Stimulated activated CD4-positive, alpha-beta T cell treated with anti-CD3 and anti-CD28 coated beads, Interleukin-4, amount 100 ng/mL, for 24 hours (primary cell): Measurements from ENCODE around the gene DUOX2.
"Not testable (repeated sequence)": the region's sequence is repeated elsewhere in the genome, so short reads cannot be mapped to it uniquely, and the experiment has no call there.

Experiments used
- DNase-seq: peaks from one replicate; pipeline ENCODE4 v3.0.0-alpha.2; 2020

The DUOX2 gene

GRCh38 chr15:45099549-45100165 is 14.3 kb downstream of the DUOX2 start:
- no peak for DNase-seq

GRCh38 chr15:45097466-45097865 is 16.5 kb downstream of the DUOX2 start:
- DNase-seq: no peak

DNA sequence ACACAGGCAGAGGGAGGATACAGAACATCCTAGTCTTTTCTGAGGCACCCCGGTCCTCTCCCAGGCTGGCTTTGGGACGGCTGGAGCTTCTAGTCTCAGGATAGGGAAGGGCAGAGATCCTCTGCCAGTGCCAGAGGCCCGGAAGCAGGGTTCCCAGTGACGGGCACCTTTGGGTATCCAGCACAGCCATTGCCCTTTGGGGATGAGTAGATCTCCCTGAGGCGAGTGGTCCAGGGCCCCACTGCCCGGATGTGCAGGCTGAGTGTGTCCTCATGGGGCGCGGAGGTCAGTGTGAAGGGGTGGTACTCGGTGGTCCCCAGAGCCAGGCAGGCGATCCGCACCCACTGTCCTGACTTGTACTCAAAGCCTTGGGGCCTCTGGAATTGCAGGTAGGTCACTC is 18.3 kb downstream of the DUOX2 start:
- no peak for DNase-seq

DNA sequence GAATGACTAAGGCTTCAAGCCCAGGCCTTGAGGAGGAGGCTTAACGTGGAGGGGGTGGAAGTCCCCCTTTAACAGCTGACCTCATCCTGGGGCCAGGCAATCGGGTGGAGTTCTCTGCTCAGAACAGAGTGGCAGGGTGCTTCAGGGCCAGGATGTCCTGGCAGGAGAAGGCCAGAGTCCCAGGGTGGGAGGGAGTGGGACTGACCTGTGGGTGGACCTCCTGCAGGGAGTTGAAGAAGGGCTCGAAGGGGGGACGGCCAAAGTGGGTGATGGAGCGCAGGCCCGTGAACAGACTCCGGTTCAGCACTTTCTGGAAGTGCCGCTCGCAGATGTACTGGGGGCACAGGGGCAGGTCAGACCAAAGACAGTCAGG is 19.6 kb downstream of the DUOX2 start:
- no peak for DNase-seq

DNA sequence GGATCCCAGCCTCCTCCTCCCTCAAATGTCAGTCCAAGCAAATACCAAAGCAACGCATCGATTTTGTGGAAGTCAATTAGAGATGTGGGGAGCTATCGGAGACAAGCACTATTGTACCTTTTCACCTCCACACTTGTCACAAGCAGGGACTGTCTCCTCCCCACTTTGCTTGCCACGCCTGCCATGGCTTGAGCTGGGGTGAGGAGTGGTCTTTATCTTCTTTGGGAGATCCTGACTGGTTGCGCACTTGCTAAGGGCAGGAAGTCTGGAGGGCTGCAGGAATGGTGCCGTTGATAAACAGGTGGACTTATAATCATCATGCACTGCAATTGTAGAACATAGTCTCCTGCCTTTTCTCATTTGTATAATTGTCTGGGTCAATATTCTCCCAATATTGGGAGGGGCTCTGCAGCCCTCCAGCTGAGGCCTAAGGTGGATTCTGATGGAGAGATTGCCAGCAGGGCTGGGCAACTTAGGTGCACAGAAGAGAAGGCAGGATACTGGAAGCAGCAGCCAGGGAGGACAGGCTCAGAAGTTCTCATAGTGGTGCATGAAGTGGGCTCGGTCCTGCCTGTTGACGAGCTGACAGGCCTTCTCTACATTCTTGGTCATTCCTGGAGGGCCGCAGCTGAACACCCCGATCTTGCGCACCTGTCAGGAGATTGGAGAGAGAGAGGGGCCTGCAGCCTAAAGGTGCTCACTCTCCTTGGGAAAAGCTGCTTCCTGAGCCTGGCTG is 20.2 kb downstream of the DUOX2 start:
- no peak for DNase-seq

DNA sequence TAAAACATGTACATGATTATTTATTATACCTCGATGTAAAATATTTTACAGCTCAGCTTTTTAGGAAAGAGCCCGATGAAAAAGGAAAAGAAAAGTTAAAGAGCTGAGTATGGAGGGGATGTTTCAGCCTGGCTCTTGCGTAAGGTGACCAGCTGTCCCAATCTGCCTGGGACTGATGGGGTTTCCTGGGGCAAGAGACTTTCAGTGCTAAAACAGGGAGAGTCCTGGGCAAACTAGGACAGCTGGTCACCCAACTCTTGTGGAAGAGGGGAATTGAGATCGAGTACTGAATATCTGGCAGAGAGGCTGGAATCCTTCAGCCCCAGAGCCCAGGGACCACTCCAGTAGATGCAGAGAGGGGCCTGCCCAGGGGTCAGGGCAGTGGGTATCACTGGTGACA is 21.0 kb downstream of the DUOX2 start:
- no peak for DNase-seq

GRCh38 chr15:45091576-45091975 is 22.4 kb downstream of the DUOX2 start:
- DNase-seq: no peak

DNA sequence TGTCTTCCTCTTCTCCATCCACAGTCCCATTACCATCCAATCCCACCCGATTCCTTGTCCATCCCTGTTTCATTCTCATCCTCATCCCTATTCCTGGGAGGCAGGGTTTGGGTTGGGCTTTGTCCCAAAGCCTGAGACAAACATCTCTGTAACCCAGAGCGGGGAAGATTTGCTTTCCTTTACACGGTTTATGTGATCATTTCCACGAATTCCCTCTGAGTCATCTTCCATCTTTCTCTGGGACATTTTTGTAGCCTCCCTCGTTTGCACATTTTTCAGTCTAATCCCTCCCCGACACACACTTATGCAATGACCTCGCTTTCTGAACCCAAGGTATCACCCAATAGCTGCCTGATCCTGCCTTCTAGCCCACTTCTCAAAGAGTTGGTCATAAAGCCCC is 22.8 kb downstream of the DUOX2 start:
- no peak for DNase-seq

DNA sequence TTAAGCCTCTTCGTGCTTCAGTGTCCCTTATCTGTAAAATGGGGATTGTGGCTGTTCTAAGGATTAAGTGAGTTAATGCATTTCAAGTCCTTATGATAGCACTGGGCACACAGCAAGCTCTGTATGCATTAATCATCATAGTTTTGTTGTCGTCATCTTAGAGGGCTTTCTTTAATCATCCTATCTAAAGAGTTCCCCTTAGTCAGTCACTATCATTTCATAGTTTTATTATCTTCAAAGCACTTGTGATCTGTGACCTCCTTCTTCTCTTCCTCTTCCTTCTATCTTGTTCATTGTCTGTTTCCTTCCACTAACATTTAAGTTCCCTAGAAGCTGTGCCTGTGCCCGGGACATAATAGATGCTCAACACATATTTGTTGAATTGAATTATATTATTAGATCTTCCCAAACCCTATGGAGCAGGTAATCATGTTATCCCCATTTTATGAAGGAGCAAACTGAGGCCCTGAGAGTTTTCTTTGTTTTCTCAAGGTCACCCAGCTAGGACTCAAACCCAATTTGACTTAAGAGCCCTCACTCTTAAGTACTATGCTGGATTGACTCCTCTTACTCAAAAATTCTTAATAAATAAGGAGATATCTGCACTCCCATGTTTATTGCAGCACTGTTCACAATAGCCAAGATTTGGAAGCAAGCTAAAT is 24.1 kb downstream of the DUOX2 start:
- no peak for DNase-seq

GRCh38 chr15:45088801-45089711 is 24.9 kb downstream of the DUOX2 start:
- DNase-seq: no peak

GRCh38 chr15:45087513-45087912 is 26.5 kb downstream of the DUOX2 start:
- no peak for DNase-seq

- no peak for DNase-seq
Observed at GRCh38 chr15:45084163-45084562, 29.8 kb downstream of the DUOX2 start.

DNA sequence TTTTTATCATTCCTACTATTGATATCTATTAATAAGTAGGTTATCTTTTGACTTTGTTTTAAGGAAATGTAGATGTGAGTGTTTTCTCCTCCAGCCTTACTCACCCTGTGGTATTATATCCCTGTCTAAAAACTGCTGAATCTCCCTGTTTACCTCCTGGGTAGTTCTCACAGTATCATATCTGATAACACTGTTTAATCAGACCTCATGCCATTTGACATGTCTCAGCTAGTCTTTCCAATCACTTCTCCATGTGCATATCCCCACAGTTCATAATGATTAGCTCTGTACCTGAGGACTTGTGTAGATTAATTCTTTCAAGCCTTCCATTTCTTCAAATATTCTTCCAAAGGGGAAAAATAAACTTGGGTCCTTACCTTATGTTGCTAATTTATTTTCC is 30.7 kb downstream of the DUOX2 start:
- no peak for DNase-seq

DNA sequence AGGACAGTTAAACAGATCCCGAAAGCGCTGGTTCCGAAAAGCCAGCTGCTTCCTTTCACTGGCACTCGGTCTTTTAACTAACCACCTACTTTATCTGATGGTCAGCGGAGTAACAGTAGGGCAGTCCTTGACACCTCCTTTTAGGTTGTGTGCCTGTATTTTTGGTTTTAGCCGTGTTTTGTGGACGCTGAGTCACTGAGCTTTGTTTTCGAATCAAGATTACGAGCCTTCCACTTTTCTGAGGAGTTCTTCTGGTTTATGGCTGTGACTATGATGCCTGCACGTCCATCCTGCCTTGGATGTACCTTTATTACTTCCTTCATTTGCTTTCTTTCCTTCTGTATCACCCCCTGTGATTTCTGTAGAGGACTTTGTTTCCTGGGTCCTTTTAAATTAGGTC is 31.6 kb downstream of the DUOX2 start:
- not testable (repeated sequence) for DNase-seq

DNA sequence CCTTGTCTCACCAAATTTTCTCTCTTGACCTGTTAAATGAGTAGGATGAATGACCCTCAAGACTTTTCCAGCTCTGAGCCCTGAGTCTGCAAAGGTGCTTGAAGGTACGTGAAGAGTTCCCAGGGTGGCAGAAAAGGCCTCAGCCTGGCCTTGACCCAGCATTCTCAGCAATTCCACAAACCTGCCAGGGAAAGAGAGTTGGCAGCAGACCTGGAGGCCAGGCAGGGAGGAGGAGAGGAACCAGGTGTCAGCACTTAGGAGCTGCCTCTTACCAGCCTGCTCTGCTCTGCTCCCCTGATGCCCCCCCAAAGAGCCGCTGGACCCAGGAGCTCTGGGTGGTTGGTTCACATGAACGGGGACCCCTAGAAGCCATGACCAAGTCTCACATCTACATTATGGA is 33.4 kb downstream of the DUOX2 start:
- DNase-seq: not testable (repeated sequence)

DNA sequence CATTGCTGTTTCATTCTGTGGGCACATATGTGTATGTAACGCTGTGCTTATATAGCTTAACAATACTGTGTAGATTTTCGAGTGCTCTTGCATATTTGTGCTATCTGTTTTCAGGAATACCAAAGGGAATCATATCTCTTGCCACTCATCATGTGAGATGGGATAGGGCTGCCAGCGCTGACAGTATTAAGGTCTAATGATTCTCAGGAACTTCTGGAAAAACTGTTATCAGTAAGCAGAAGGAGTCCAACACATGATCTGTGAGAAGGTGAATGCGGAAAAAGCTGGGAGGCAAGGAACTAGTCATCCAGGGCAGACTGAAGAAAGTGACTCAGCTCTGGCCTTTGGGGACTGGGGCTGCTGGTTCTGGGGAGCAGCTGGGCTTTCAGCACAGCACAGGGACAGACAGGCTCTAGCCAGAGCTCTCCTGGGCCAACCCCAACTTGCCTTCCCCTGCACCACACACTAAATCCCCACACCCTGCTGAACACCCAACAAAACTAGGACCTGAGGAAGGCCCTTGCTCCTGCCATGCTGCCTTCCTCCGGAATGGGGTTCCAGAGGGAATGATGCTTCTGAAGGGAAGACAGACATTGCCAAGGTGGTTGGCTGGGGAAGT is 34.2 kb downstream of the DUOX2 start:
- DNase-seq: not testable (repeated sequence)

- not testable (repeated sequence) for DNase-seq
Observed at GRCh38 chr15:45079201-45079600, 34.8 kb downstream of the DUOX2 start.

DNA sequence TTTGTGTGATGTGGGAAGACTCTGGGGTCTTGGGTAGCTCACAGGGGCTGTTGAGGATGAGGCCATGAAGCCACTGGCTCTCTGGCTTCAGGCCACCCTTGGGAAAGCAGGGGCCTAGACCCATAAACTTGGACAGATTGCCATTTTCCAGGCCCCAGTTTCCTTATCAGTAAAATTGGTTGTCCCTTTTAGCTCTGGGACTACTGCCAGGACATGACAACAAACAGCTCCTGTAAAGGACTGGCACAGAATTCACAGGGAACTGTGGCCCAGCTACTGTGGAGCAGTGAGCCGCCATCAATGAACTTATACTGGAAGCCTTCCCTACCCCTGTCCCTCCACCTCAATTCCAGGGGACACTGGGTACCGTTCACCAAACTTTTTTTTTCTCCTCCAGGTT is 36.6 kb downstream of the DUOX2 start:
- not testable (repeated sequence) for DNase-seq

GRCh38 chr15:45075440-45076320 is 38.3 kb downstream of the DUOX2 start:
- not testable (repeated sequence) for DNase-seq

GRCh38 chr15:45073602-45074001 is 40.4 kb downstream of the DUOX2 start:
- not testable (repeated sequence) for DNase-seq

DNA sequence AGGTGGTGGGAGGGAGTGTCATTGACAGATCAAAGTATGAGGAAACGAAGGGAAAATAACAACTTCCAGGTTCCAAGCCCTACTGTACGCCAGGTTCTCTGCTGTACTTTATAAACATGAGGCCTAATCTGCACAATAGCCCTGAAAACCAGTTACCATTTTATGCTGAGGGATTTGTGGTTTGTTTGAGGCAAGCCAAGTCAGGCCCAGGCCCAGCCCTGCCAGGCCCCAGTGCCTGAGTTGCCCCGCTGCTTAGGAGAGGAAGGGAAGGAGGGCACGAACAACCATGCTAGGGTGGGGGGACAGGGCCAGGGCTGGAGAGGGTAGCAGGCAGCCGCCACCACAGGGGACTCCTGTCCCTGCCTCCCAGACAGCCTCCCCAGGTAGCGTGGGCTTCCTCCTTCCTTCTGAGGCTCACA is 44.0 kb downstream of the DUOX2 start:
- not testable (repeated sequence) for DNase-seq

GRCh38 chr15:45064386-45064785 is 49.6 kb downstream of the DUOX2 start:
- DNase-seq: no peak
